K562 (cell line): Measurements from ENCODE around the gene CACNA1S. TPM values are rescaled to one million over a fixed set of nuclear protein-coding genes. Genes with fewer than 3 reads are reported as not detected.

Source experiments
- ATAC-seq: fragments of 200-7000 bp; cut with Tn5 transposase; 3 replicates; pipeline ENCODE4 v1.9.1; 2020; ENCODE audit warnings: moderate library complexity
- BruUV-seq: library from RNA; stranded (reverse); fragments of 400-500 nt; replicated peaks from 2 replicates; lab custom pipeline; 2021; lab: Mats Ljungman, UMichigan
- CTCF ChIA-PET: fragments of 300-600 bp; formaldehyde crosslinking; extraction: SDS; loops from one replicate; lab custom pipeline; 2021; ENCODE audit warnings: low intra/inter-chr PET ratio; lab: Yijun Ruan, JAX
- POLR2A ChIA-PET: fragments of 300-600, 350-650 bp; sonication (Branson Sonifier 250); formaldehyde crosslinking; extraction: SDS; loops from one replicate; lab custom pipeline; 2021; ENCODE audit warnings: antibody characterized with exemption, inconsistent platforms; lab: Yijun Ruan, JAX
- DNase-seq, 4 experiments: peaks; one replicate each; pipeline versions ENCODE4 v3.0.0 to v3.0.0-alpha.2; 2011 to 2018; ENCODE audit warnings: low spot score in 3 of 4, mixed read lengths in 3 of 4; ENCODE audit errors: extremely low read depth in 1 of 4
- FAIRE-seq: peaks from 2 replicates; lab custom pipeline; 2011; peaks lifted over from hg19 to GRCh38; lab: Jason Lieb, UNC
- H2AFZ ChIP-seq: 2 replicates; pipeline ENCODE4 v1.6.0; 2011; ENCODE audit warnings: low read depth, low read length, control low read depth, inconsistent platforms
- H3K27ac ChIP-seq: fragments of 200-600 bp; 3 replicates; pipeline ENCODE4 v1.8.0; 2011; ENCODE audit warnings: low read depth, mild to moderate bottlenecking, control low read depth, inconsistent platforms, low read length, moderate library complexity, mixed read lengths; ENCODE audit errors: extremely low read depth
- H3K27me3 ChIP-seq, 2 experiments: fragments of 300-600 bp in 1 of 2; 2 replicates in 1 of 2; 3 replicates in 1 of 2; pipeline versions ENCODE4 v1.6.0 to v1.8.0; 2011; ENCODE audit warnings: inconsistent platforms in 2 of 2, low read length in 2 of 2, mild to moderate bottlenecking in 1 of 2, mixed read lengths in 1 of 2, moderate library complexity in 1 of 2; ENCODE audit not compliant: control insufficient read depth in 2 of 2, insufficient read depth in 2 of 2
- H3K36me3 ChIP-seq: fragments of 300-600 bp; 3 replicates; pipeline ENCODE4 v1.8.0; 2011; ENCODE audit warnings: mild to moderate bottlenecking, low read length, inconsistent platforms; ENCODE audit not compliant: control insufficient read depth, insufficient read depth
- H3K4me1 ChIP-seq, 2 experiments: fragments of 200-600 bp in 1 of 2; replicated peaks in 1 of 2; 2 replicates in 1 of 2; 3 replicates in 1 of 2; pipeline versions ENCODE4 v1.5.1 to v1.8.0; 2011; ENCODE audit warnings: inconsistent platforms in 2 of 2, low read length in 2 of 2, mild to moderate bottlenecking in 1 of 2, mixed read lengths in 1 of 2, moderate library complexity in 1 of 2; ENCODE audit not compliant: control insufficient read depth in 2 of 2, insufficient read depth in 2 of 2
- H3K4me2 ChIP-seq: 2 replicates; pipeline ENCODE4 v1.6.1; 2011; ENCODE audit warnings: low read length, control low read depth, inconsistent platforms, mixed read lengths; ENCODE audit not compliant: insufficient read depth
- H3K4me3 ChIP-seq: fragments of 200-600 bp; sonication (generic), shearing (Covaris generic); 2 replicates; pipeline ENCODE4 v1.5.1; 2016; ENCODE audit warnings: control low read depth, inconsistent platforms
- H3K79me2 ChIP-seq: fragments of 200-600 bp; 3 replicates; pipeline ENCODE4 v1.8.0; 2011; ENCODE audit warnings: low read length, inconsistent platforms; ENCODE audit not compliant: control insufficient read depth, insufficient read depth
- H3K9ac ChIP-seq, 2 experiments: 2 replicates each; pipeline versions ENCODE4 v1.6.0 to v1.6.1; 2011; ENCODE audit warnings: low read depth in 2 of 2, low read length in 2 of 2, control low read depth in 1 of 2, inconsistent platforms in 1 of 2, mild to moderate bottlenecking in 1 of 2, mixed read lengths in 1 of 2; ENCODE audit not compliant: insufficient read depth in 1 of 2
- H3K9me1 ChIP-seq: one replicate; pipeline ENCODE4 v1.6.0; 2011; ENCODE audit warnings: inconsistent platforms, mild to moderate bottlenecking, low read length, moderate library complexity; ENCODE audit not compliant: control insufficient read depth, insufficient read depth
- H3K9me3 ChIP-seq: replicated peaks from 2 replicates; pipeline ENCODE4 v1.5.1; 2011; ENCODE audit warnings: low read depth, low read length, inconsistent platforms; ENCODE audit not compliant: control insufficient read depth, insufficient read depth
- H4K20me1 ChIP-seq: replicated peaks from 2 replicates; pipeline ENCODE4 v1.6.1; 2011; ENCODE audit warnings: low read length, inconsistent platforms, mixed read lengths; ENCODE audit not compliant: control insufficient read depth, insufficient read depth
- BACH1 ChIP-seq: fragments of 200-800 bp; sonication (Bioruptor generic); IDR thresholded peaks from 2 replicates; pipeline ENCODE4 v1.6.1; 2016; ENCODE audit warnings: missing genetic modification characterization, missing compliant biosample characterization
- CEBPB ChIP-seq: fragments of 450-650 bp; IDR thresholded peaks from 2 replicates; pipeline ENCODE4 v1.6.1; 2016; ENCODE audit warnings: missing genetic modification characterization, missing compliant biosample characterization
- DMBX1 ChIP-seq: fragments of 250-450 bp; sonication (Bioruptor Pico); IDR thresholded peaks from 2 replicates; pipeline ENCODE4 v1.8.0; 2022; ENCODE audit warnings: inconsistent platforms, mild to moderate bottlenecking, moderate library complexity, borderline replicate concordance
- ETV5 ChIP-seq: sonication (generic); formaldehyde crosslinking; IDR thresholded peaks from 2 replicates; pipeline ENCODE4 v1.4.0; 2020; ENCODE audit warnings: low read depth, mild to moderate bottlenecking, missing genetic modification reagents
- GABPA ChIP-seq: fragments of 200-800 bp; sonication (Bioruptor generic); conservative IDR thresholded peaks from 2 replicates; pipeline ENCODE4 v1.6.1; 2016; ENCODE audit warnings: low read depth, missing genetic modification characterization, missing compliant biosample characterization
- HDAC2 ChIP-seq: fragments of 450-650 bp; IDR thresholded peaks from 2 replicates; pipeline ENCODE4 v1.6.1; 2016; ENCODE audit warnings: mild to moderate bottlenecking
- MCM5 ChIP-seq: fragments of 450-650 bp; IDR thresholded peaks from 2 replicates; pipeline ENCODE4 v1.6.1; 2016; ENCODE audit warnings: low read depth
- NFE2 ChIP-seq: IDR thresholded peaks from 2 replicates; pipeline ENCODE4 v1.6.1; 2014; ENCODE audit warnings: antibody characterized with exemption, low read depth
- NFRKB ChIP-seq: fragments of 450-650 bp; IDR thresholded peaks from 2 replicates; pipeline ENCODE4 v1.6.1; 2016; ENCODE audit warnings: low read depth
- POLR2AphosphoS5 ChIP-seq: IDR thresholded peaks from 2 replicates; pipeline ENCODE4 v1.6.1; 2011; ENCODE audit warnings: mild to moderate bottlenecking, low read depth, low read length, moderate library complexity; ENCODE audit not compliant: control insufficient read depth, insufficient read depth
- PTTG1 ChIP-seq: fragments of 450-650 bp; IDR thresholded peaks from 2 replicates; pipeline ENCODE4 v1.6.1; 2016; ENCODE audit warnings: low read depth, mild to moderate bottlenecking, missing genetic modification characterization, missing compliant biosample characterization
- RHOXF2B ChIP-seq: fragments of 250-450 bp; sonication (Bioruptor Pico); conservative IDR thresholded peaks from 2 replicates; pipeline ENCODE4 v1.5.1; 2021
- SOX6 ChIP-seq: fragments of 450-650 bp; IDR thresholded peaks from 2 replicates; pipeline ENCODE4 v1.6.1; 2014; ENCODE audit warnings: mild to moderate bottlenecking
- YBX1 ChIP-seq: fragments of 450-650 bp; IDR thresholded peaks from 2 replicates; pipeline ENCODE4 v1.7.1; 2016; ENCODE audit warnings: mild to moderate bottlenecking
- YY1 ChIP-seq, 3 experiments: IDR thresholded peaks; 2 replicates each; pipeline ENCODE4 v1.6.1; 2011; ENCODE audit warnings: low read length in 2 of 3, mild to moderate bottlenecking in 2 of 3, moderate library complexity in 2 of 3, borderline replicate concordance in 1 of 3, control low read depth in 1 of 3, low read depth in 1 of 3; ENCODE audit not compliant: insufficient read depth in 3 of 3, insufficient replicate concordance in 2 of 3, control insufficient read depth in 1 of 3, insufficient read length in 1 of 3; ENCODE audit errors: extremely low read depth in 1 of 3
- ZEB2 ChIP-seq: fragments of 450-650 bp; IDR thresholded peaks from 2 replicates; pipeline ENCODE4 v1.6.1; 2016
- ZFX ChIP-seq: sonication (generic); formaldehyde crosslinking; IDR thresholded peaks from 2 replicates; pipeline ENCODE4 v1.8.0; 2022; ENCODE audit warnings: mild to moderate bottlenecking, missing genetic modification reagents, moderate library complexity
- ZNF175 ChIP-seq: fragments of 200-800 bp; sonication (Bioruptor generic); IDR thresholded peaks from 2 replicates; pipeline ENCODE4 v1.6.1; 2016; ENCODE audit warnings: low read depth, mild to moderate bottlenecking, missing genetic modification characterization, missing compliant biosample characterization
- ZNF224 ChIP-seq: sonication (generic); formaldehyde crosslinking; IDR thresholded peaks from 2 replicates; pipeline ENCODE4 v1.8.0; 2022; ENCODE audit warnings: mild to moderate bottlenecking, missing genetic modification reagents
- ZNF316 ChIP-seq: fragments of 450-650 bp; IDR thresholded peaks from 2 replicates; pipeline ENCODE4 v1.6.1; 2016
- WGBS: fragments of 100-300 bp; shearing (Covaris generic); methylation state at CpG from one replicate; pipeline ENCODE4 v1.1.6; 2016; ENCODE audit warnings: low coverage, mixed read lengths; ENCODE audit not compliant: insufficient coverage; ENCODE audit errors: missing lambda C conversion rate; 5-methylcytosine and 5-hydroxymethylcytosine counted together
- in situ Hi-C: fragments of 300-500 bp; cut with MboI; formaldehyde crosslinking; loops from 4 replicates; pipeline ENCODE4 v1.15.0; 2018; ENCODE audit warnings: inconsistent platforms, mixed read lengths
- intact Hi-C: fragments of 100-400 bp; cut with micrococcal nuclease; formaldehyde crosslinking; loops from 2 replicates; pipeline ENCODE4 v1.14.2; 2022
- polyA plus RNA-seq, 8 experiments: library from polyadenylated mRNA; depleted of rRNA in 4 of 8; stranded (reverse) in 5 of 8; unstranded in 3 of 8; fragments of >200 nt; fragmentation: Nextera tagmentation in 2 of 8; fragmentation: Illumina TruSeq in 1 of 8; extraction: Ambion mirVana in 2 of 8; extraction: Trizol in 1 of 8; gene quantifications; 2 replicates each; pipeline versions ENCODE4 v1.2.1 to v1.2.3, GENCODE V29; 2011 to 2014; ENCODE audit warnings: inconsistent platforms in 1 of 8, missing spikeins in 1 of 8
- total RNA-seq, 7 experiments: library from RNA; depleted of rRNA in 6 of 7; stranded (reverse); fragments of >200 nt in 6 of 7; fragmentation: Illumina TruSeq in 2 of 7; extraction: Trizol in 2 of 7; gene quantifications; 2 replicates each; pipeline versions ENCODE4 v1.2.1 to v1.2.3, GENCODE V29; 2011 to 2021; ENCODE audit warnings: low replicate concordance in 1 of 7

CACNA1S gene
- total and polyA plus RNA-seq, 9 of the 15 experiments (the other 6 are each of a cell fraction or from before 2014, with no cell fraction given): not detected

GRCh38 chr1:201020721-201021629, 91.3 kb downstream of the CACNA1S start (continued):
- TF ChIP-seq CEBPB (tag) (no peak), ZFX (CRISPR knock-in tag) (peak; percentile 57), MCM5 (no peak), ZNF224 (CRISPR knock-in tag) (no peak), NFE2 (no peak), HDAC2 (no peak; the same call in 1 of the 2 replicates), DMBX1 (CRISPR knock-in tag) (no peak), ETV5 (CRISPR knock-in tag) (no peak), GABPA (tag) (no peak)
- TF ChIP-seq, all 486 proteins: peak for 27

- DNase-seq: peak in 2 of 4 experiments; percentile 56 to 63
- ChIA-PET CTCF (interaction anchor here (1.5 kb wide), 1 partner anchor 66 kb away, joined by 3 read pairs; no protein-coding TSS in a partner anchor), POLR2A (interaction anchor here (0.7 to 1.9 kb wide), 6 partner anchors 9 to 399 kb away, joined by 3 to 9 read pairs (median 6); partner anchors contain the start of gene KIF14)
- H3K9me1 ChIP-seq: peaks cover 2% of the 10 kb centered on the region
- peaks cover 75 to 86% of the 10 kb centered on the region in 2 experiments for H3K4me1 ChIP-seq
- 23% methylated on average over 4 of the region's 4 CpGs for WGBS
- in situ Hi-C loops: no loop called here
- peak overlapping the region; percentile 39 to 61 for H3K9ac ChIP-seq
- H4K20me1 ChIP-seq: no peaks in the 10 kb centered on the region
- H3K27ac ChIP-seq: peak overlapping the region; percentile 91
- FAIRE-seq: peak; percentile 76
- peak overlapping the region; percentile 53 for H3K4me2 ChIP-seq
- H3K9me3 ChIP-seq: no peaks in the 10 kb centered on the region
- H3K4me3 ChIP-seq: no peak overlapping the region
- intact Hi-C loops: loop anchor here (5.0 kb wide), 1 partner anchor 398 kb away; the partner anchor contains the start of gene KIF14
- peak overlapping the region; percentile 53 for H2AFZ ChIP-seq
- H3K36me3 ChIP-seq: no peaks in the 10 kb centered on the region
- BruUV-seq: no TSS peak
- peaks cover 15% of the 10 kb centered on the region for H3K79me2 ChIP-seq
- peak; percentile 46 for ATAC-seq
- no peaks in the 10 kb centered on the region for H3K27me3 ChIP-seq
- TF ChIP-seq POLR2AphosphoS5 (no peak), NFRKB (0 out of 2 replicates have a peak, but pooled peaks have one; percentile 6), ZNF175 (CRISPR knock-in tag) (0 out of 2 replicates have a peak, but pooled peaks have one; percentile 8), ZNF316 (peak; percentile 33; the same call in 1 of the 2 replicates), YY1 (IDR thresholded peaks at IDR 0.05; ENCODE audit: borderline replicate concordance in 1 of 3, control insufficient read depth in 1 of 3, extremely low read depth in 1 of 3, insufficient read depth in 3 of 3, insufficient read length in 1 of 3, insufficient replicate concordance in 2 of 3, low read depth in 1 of 3, low read length in 2 of 3) (peak in 1 of 3 experiments; percentile 14), RHOXF2B (CRISPR knock-in tag) (no peak), BACH1 (tag) (0 out of 2 replicates have a peak, but pooled peaks have one; percentile 30), SOX6 (no peak), YBX1 (no peak), PTTG1 (tag) (no peak), ZEB2 (peak; percentile 65; the same call in 1 of the 2 replicates)
Measured at GRCh38 chr1:201020040-201020591, 92.1 kb downstream of the CACNA1S start.
